H1 (cell line): ENCODE results near the gene MED12L. TPM values are rescaled to one million over a fixed set of nuclear protein-coding genes. Genes with fewer than 3 reads are reported as not detected.

Source experiments
- CBX5 ChIP-seq: fragments of 300-800, 300-1000 bp; sonication (generic); IDR thresholded peaks from 2 replicates; pipeline ENCODE4 v1.7.1; 2016; ENCODE audit warnings: antibody characterized with exemption, low read length, low read depth
- CHD1 ChIP-seq: IDR thresholded peaks from 2 replicates; pipeline ENCODE4 v1.6.1; 2012; ENCODE audit warnings: low read depth, low read length, improper control_type of control experiment
- CHD7 ChIP-seq: fragments of 300-600 bp; sonication (generic); IDR thresholded peaks from 2 replicates; pipeline ENCODE4 v1.7.1; 2012; ENCODE audit warnings: low read length, moderate library complexity, mild to moderate bottlenecking, inconsistent platforms; ENCODE audit not compliant: insufficient replicate concordance
- EZH2 ChIP-seq: fragments of 200-600 bp; sonication (generic); IDR thresholded peaks from 2 replicates; pipeline ENCODE4 v1.7.1; 2012; ENCODE audit warnings: low read depth, mild to moderate bottlenecking, moderate library complexity, low read length, inconsistent platforms; ENCODE audit not compliant: severe bottlenecking
- FOSL1 ChIP-seq: IDR thresholded peaks from 2 replicates; pipeline ENCODE4 v1.6.1; 2011; ENCODE audit warnings: mild to moderate bottlenecking, low read depth, low read length, moderate library complexity; ENCODE audit not compliant: insufficient read depth
- JUND ChIP-seq: IDR thresholded peaks from 2 replicates; pipeline ENCODE4 v1.6.1; 2011; ENCODE audit warnings: mild to moderate bottlenecking, improper control_type of control experiment, low read length
- KDM4A ChIP-seq: IDR thresholded peaks from one replicate; pipeline ENCODE4 v1.7.1; 2012; ENCODE audit warnings: low read depth, mild to moderate bottlenecking, moderate library complexity, low read length, inconsistent platforms; ENCODE audit not compliant: severe bottlenecking
- PHF8 ChIP-seq: fragments of 200-600 bp; sonication (generic); conservative IDR thresholded peaks from 2 replicates; pipeline ENCODE4 v1.7.1; 2012; ENCODE audit warnings: low read depth, mild to moderate bottlenecking, inconsistent platforms, low read length, moderate library complexity
- SAP30 ChIP-seq: fragments of 300-600 bp; sonication (generic); IDR thresholded peaks from 2 replicates; pipeline ENCODE4 v1.7.1; 2012; ENCODE audit warnings: low read length, moderate library complexity, mild to moderate bottlenecking, inconsistent platforms; ENCODE audit not compliant: insufficient read depth, insufficient replicate concordance
- SP2 ChIP-seq: IDR thresholded peaks from 2 replicates; pipeline ENCODE4 v1.6.1; 2012; ENCODE audit warnings: mild to moderate bottlenecking, low read length, inconsistent platforms
- SP4 ChIP-seq: IDR thresholded peaks from 2 replicates; pipeline ENCODE4 v1.6.1; 2012; ENCODE audit warnings: low read length, inconsistent platforms
- SRF ChIP-seq: IDR thresholded peaks from 2 replicates; pipeline ENCODE4 v1.6.1; 2011; ENCODE audit warnings: mild to moderate bottlenecking, low read depth, low read length, moderate library complexity
- polyA plus RNA-seq, 7 experiments: library from polyadenylated mRNA; depleted of rRNA in 3 of 7; stranded (reverse) in 5 of 7; unstranded in 2 of 7; fragments of >200 nt in 5 of 7; fragments of 200-250 nt in 2 of 7; gene quantifications; 1 replicate in 5 of 7; 2 replicates in 1 of 7; 4 replicates in 1 of 7; pipeline versions ENCODE4 v1.2.1 to v1.2.3, GENCODE V29; 2011 to 2013; ENCODE audit warnings: missing spikeins in 2 of 7, mixed read lengths in 2 of 7
- total RNA-seq: library from RNA; stranded (reverse); fragmentation: NEBNext Ultra II Directional; extraction: Animal tissue kit (Norgen Biotek cat#: 25700); gene quantifications from 2 replicates; pipeline ENCODE4 v1.2.1, GENCODE V29; 2021

The MED12L gene
- total and polyA plus RNA-seq, 2 of the 8 experiments (the other 6 are each of a cell fraction or from before 2014, with no cell fraction given) = 3.6 to 26.2 TPM

GRCh38 chr3:151351219-151351618 lies 265.8 kb downstream of the MED12L start (continued):
- TF ChIP-seq CHD7 (no peak), CHD1 (no peak), FOSL1 (no peak), SAP30 (no peak), EZH2 (no peak), CBX5 (no peak), PHF8 (no peak), SP2 (no peak), SP4 (no peak), JUND (no peak), KDM4A (no peak), SRF (no peak)
- TF ChIP-seq, all 59 proteins: peak for 0
